Middle frontal gyrus (tissue), 1 donor: Measurements from ENCODE around the gene EEFSEC.

ENCODE experiments used
- DNase-seq: peaks from one replicate; pipeline ENCODE4 v3.0.0-alpha.2; 2015; ENCODE audit warnings: low spot score; ENCODE audit errors: extremely low spot score

EEFSEC gene

DNA sequence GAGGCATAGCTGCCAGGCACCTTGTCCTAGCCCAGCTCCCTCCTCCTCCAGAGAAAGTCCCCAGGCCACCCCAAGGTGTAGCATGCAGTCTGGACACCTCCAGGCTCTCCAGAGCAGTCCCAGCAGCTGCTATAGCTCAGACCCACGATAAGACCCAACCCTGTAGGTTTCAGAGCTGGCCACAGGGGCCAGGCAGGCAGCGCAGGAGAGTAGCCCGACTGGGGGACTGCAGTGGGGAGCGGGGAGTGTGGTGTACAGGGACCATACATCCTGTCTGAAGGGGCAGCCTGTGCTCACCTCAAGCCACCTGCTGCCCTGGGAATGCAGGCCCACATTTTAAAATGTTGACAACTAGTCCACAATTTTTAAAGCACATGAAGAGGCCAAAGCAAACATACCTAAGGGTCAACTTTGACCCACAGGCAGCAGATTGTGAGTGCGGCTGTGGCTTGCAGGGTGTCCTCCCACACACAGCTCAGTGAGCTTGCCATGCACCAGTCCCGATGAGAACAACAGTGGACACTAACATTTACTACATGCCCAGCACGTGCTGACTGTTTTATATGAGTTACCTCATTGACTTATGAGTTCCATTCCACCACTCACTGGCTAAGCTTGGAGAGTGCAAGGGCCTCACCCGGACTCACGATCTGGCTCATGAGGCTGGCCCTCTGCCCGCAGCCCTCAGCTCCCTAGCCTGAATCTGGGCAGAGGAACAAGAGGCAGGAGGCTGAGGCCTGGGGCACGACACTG, 232.0 kb downstream of the EEFSEC start:
- DNase-seq = no peak

DNA sequence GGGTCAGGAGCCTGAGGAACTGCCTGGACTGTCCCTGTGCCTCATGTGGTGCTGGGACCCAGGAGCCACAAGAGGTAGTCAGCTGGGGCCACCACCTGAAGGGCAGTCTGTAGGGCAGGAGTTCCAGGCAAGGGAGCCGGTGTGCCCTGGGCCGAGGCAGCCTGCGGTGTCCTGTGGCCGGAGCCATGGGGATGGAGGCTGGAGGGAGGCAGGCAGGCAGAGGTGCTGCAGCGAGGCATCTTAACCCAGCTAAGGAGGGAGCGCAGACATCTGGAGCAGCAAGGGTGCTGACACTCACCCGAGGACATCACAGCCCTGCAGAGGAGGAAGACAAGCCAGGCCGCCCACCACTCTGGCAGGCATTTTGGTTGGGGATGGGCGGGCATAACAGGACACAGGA, 235.7 kb downstream of the EEFSEC start:
- DNase-seq = no peak

DNA sequence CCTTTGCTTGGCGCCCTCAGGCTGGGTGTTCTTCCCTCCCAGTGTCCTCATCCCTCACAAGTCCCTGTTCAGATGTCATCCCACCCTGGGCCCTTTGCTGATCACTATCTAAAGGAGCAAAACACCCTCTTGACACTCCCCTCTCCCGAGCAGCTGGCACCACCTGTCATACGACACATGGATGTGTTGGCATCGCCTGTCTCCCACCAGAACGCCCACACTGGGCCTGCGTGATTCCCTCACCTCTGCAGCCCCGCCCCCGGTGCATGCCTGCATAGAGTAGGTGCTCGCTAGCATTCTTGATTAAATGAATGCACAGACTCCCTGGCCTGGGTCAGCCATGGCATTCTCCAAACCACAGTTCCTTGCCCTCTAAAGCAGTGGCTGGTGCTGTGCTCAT, 237.6 kb downstream of the EEFSEC start:
- DNase-seq = no peak

DNA sequence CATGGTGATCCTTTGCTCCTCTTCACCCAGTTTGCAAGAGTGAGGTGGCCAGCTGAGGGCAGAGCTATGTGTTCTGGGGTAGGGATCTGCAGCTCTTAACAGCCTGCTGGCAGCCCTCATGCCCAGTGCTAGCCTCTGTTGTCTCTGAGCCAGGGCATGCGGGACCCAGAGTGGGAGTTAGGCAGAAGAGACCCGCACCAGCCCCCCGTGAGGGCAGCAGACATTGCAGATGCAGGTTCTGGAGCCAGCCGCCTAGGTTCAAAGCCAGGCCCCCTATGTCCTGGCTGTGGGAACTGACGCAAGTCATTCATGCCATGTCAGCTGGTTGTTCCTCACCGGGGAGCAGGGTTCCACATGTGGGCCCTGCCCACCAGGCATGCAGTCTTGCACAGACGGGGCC, 238.7 kb downstream of the EEFSEC start:
- DNase-seq = no peak

DNA sequence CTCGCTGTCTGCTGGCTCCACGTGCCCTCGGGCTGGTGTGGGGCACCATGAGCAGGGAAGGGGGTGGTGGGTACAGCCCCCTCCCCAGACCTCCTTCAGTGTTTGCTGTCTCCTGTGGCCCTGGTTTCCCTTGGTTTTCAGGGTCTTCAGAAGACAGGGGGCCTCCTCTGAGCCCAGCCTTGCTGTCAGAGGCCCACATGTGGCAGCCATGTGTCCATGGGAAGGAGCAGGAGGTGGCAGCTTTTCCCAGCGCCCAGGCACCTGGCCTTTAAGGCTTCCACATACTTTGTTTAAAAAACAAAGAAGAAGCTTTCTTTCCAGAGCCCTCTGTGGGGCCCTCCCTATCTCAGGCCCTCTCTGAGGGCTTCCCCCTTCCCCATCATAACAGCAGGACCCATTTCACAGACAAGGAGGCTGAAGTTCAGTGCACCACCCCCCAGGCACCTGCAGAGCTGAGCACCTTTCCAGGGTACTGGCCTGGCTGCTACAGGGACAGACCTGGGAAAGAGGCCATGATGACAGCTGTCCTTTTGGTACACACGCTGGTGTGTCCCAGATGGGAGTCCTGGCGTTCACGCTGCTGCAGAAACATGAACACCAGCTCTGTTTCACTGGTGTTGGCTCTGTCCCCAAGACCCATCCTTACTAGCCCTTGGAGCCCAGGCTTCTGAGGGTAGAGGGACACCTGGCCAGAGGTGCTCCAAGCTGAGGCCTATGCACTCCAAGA, 239.7 kb downstream of the EEFSEC start:
- no peak for DNase-seq

DNA sequence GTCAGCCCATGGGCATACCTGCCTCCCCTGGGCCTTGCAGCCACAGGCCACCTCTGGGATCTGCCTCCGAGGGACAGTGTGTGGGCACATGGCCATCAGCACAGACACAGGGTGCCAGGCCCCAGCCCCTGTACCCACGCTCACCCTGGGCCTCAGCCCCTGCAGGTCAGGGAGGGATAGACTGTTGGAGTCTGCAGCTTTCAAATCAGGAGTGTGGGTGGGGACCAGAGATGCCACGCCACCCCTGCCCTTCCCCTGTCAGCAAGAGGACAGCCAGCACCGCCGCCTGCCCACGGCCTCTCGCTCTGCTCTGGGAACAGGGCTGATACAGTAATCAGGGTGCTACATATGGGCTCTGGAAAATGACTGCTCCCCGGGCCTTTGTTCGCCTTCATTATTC, 240.8 kb downstream of the EEFSEC start:
- DNase-seq = no peak

DNA sequence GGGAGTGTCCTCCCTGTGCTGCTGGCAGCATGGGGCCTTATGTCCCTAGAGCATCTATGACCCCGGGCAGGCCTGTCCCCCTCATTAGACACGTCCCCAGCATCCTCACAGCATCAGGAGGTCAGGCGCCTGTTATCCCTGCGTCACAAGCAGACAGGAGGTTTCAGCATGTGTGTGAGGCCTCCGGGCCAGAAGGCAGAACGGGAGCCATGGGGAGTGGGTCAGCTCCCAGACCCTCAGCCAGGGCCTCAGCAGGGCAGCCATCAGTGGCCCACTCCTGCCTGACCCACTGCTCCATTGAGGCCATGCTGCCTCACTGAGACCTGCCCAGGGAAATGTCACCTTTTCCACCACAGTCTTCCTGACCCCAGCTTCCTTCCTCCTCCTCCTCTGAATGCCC, 241.8 kb downstream of the EEFSEC start:
- DNase-seq = no peak

DNA sequence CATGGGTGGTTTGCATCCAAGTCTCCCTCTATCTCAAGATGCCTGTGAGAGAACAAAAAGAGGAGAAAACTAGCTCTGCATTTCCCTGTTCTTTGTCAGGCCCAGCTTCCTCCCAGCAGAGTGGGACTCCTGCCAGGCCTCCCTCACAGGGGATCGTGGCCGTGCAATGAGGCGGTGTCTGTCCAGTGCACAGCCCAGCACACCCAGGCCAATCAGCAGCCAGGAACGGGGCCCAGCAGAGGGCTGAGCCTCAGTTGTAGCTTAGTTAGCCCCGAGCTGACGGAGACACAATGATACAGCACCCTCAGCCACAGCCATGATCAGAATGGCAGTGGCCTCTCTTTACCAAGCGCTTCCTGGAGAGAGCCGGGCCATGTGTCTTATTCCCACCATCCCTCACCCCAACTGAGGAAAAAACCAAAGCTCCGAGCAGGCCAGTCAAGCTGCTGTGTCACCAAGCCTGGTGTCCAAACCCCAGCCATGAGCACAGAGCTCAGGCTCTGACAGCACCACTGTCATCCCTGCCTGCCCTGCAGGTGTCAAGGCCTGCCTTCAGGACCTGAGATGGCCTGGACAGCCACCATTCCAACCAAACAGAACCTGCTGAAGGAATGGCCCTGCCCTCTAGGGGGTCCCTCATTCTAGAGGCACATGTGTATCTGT, 242.3 kb downstream of the EEFSEC start:
- no peak for DNase-seq

DNA sequence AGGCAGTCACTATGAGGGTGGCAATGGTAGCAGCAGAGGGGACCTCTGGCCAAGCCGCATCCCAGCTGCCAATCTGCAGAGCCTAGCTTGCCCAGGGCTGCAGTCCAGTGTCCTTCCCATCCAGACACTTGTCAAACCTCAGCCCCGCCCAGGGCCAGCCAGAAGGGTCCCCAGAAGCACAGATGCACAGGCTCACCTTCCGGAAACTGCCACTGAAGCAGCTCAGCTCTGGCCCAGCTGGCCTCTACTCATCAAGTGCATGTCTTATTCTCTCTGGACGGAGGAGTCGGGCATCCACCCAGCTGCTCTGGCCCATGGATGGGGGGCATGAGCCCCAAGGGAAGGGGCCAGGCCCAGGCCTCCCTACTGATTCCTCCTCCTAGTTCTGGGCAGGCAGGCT, 244.2 kb downstream of the EEFSEC start:
- DNase-seq = no peak

DNA sequence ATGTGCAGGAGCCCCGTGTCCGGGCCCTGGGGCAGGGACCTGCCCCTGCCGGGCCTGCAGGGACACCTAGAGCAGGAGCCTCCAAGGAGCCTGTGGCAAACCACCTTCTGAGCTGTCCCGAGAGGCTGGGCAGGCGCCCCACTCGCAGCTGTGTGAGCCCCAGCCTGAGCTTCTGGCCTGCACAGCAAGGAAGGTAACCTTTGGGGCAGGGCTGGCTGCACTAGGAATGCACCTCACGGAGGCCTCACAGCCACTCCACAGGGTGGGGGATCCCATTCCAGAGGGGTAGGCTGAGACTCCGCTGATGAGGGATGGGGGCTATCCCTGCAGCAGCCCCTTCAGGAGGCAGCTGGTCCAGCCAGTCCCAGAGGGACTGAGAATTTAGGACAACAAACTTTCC, 245.3 kb downstream of the EEFSEC start:
- DNase-seq = no peak

DNA sequence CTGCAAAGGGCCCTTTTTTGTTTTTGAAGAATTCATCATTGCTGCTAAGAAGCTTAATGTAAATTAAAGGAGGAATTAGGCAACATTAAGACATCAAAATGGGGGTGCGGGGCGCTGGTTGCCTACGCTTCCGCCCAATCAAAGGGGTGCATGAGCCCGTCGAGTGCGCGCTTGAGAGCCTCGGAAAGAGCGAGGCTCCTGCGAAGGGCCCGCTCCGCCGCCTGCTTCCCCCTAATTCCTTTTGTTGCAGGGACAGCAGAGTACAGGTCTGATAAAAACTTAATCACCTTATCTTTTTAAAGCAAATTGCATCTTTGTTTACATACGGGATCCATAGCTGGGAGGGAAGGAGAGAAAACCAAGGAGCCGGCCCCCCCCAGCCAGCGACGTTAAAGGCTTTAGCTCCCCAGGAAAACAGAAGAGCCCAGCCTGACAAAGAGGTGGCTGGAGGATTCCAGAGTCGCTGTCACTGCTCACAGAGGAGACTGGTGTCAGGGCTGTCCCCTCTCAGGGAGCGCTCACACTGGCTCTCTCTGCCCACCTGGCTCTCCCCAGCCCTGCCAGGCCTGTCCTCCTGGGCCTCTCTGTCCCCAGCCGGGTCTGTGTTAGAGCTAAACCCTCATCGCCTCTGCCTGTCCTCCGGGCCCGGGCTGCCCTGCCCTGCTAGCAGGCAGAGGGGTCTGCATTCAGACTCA, 246.1 kb downstream of the EEFSEC start:
- no peak for DNase-seq

DNA sequence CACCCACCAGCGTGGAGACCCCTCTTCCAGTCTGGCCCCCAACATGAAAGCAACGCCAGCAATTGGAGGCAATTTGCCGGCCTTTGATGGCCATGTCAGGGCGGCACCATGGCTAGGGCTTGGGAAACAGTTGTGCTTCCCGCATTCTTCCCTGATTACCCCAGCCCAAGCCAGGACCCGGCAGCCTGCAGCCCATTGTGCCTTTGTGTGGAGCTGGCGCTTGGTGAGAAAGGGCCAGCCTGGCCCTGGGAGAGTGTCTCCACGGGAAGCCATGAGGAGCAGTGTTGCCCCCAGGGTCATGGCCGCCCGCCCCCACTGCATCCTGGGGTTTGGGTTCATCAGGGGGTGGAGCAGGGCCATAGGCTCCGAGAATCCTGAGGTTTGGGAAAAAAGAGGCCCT, 247.4 kb downstream of the EEFSEC start:
- DNase-seq = no peak

DNA sequence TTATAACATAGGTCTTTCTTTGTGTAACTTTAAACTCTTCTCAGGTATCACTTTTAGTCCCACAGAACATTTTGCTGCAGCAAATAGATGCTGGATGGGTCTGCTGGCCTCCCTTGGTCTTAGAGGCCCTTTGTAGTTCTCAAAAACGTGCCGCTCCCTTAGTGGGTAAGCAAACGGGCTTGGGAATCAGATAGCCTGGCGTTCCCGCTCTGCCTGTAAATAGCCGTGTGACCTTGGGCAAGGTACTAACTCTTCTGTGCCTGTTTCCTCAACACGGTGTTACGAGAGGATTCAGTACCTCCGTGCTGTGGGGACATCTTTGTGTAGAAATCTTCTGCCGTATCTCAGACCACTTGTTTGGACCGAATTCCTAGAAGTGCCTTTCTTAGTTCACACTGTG, 249.0 kb downstream of the EEFSEC start:
- DNase-seq = no peak

DNA sequence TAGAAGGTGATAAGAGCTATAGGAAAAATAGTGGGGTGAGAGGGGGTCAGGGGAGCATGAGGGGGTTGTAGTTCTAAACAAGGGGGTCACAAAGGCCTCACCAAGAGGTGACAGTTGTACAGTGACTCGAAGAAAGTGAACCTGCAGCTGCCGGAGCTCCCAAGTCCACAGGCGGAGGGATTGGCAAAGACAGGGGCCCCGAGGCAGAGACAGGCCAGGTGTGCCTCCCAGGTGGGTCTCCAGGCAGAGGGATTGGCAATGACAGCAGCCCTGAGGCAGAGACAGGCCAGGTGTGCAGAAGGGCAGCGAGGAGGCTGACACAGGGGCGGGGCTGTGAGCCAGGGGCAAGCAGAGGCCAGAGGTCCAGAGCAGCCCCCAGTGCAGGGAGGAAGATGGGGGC, 249.7 kb downstream of the EEFSEC start:
- no peak for DNase-seq

DNA sequence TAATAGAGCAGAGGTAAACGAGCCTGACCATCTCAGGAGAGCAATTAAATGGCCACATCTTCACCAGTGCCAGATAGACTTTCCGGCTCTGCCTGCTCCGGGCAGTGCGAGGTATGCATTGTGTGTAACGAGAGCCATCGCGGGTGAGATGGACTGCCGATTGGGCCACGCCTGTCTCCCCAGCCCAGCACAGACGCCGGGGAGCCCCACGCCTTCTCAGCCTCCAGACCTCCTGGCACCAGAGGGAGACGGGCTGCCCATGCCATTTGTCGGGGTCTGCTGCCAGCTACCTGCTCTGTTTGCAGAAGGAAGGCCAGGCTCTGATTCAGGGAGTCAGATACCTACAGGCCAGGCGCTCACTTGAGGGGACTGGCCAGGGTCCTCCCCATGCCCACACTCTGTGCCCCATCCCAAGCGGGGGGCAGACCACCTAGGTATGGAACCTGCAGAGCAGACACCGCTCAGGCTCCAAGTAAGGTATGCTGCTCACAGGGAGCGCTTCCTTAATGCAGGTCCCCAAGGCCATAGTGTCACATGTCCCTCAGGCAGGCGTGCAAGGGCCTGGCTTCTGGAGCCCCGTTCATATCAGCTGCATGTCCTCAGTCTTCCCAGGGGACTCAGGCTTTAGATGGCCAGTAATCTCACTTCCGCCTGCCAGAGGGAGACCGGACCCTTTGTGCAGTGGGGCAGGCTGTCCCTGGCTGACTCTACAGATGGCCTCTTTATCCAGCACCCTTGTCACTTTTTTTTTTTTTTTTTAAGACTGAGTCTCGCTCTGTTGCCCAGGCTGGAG, 251.2 kb downstream of the EEFSEC start:
- no peak for DNase-seq

DNA sequence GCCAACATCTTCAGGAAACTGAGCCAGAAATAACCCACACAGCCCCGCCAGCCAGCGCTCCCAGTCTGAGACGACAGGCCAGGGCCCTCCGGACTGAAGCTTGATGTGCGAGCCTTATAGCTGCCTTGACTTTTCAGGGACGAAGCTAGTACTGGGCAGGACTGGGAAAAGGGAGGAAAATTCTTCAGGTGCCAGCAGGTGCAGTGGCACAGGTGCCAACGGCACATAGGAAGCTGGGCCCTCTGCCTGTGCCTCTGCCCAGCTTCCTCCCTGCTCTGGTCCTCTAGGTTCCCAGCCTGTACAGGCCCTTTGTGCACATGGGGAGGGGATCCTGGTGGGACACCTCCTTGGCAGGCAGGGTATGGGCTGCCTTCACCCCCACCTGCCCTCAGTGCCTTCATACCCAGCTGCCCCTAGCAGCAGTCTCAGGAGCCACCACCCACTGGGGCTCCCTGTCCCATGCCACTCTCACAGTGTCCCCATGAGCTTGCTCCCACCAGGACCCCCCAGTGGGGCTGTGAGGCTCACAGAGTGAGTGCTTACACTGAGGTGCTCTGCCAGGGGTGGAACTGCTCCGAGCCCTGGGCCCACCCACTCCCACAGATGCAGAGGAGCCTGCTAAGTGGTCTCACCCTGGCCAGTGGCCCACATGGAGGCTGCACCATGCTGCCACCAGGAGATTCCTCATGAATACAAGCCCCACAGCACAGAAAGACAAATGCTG, 252.4 kb downstream of the EEFSEC start:
- no peak for DNase-seq

DNA sequence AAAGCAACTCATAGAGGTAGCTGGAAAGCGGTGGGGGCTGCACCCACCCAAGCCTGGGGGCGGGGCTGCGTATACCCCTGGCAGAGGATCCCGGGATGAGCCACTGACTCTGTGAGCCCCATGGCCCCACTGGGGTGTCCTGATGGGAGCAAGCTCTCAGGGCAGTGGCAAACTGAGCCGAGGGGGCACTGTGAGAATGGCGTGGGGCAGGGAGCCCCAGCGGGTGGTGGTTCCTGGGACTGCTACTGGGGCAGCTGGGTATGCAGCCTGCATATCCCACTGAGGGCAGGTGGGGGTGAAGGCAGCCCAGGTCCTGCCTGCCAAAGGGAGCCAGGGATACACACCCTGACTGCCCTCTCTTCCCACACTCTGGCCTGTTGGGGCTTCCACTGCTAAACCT, 254.0 kb downstream of the EEFSEC start:
- DNase-seq = no peak

DNA sequence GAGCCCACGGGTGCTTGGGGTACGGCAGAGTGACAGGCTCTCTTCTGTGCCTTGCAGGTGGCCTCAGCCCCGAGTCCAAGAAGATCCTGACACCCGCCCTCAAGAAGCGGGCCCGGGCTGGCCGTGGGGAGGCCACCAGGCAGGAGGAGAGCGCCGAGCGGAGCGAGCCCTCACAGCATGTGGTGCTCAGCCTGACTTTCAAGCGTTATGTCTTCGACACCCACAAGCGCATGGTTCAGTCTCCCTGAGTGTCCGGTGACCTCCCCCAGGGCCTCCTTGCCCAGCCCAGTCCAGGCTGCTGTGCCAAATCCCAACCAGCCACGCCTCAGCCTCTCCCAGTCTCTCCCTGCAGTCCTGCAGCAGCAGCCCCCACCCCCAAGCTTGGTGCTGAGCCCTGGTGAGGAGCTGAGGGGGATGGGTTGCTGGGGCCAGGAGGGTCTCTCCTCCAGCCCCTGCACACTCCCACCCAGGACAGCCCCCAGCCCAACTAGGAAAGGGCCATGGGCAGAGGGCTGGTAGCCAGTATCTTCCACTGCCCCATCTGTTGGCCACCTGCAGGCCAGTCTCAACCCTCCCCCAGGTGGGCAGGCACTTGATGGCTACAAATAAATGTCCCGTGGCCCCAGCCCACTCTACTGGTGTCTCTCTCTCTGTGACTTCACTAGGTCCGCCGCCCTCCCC, 254.9 kb downstream of the EEFSEC start:
- no peak for DNase-seq

DNA sequence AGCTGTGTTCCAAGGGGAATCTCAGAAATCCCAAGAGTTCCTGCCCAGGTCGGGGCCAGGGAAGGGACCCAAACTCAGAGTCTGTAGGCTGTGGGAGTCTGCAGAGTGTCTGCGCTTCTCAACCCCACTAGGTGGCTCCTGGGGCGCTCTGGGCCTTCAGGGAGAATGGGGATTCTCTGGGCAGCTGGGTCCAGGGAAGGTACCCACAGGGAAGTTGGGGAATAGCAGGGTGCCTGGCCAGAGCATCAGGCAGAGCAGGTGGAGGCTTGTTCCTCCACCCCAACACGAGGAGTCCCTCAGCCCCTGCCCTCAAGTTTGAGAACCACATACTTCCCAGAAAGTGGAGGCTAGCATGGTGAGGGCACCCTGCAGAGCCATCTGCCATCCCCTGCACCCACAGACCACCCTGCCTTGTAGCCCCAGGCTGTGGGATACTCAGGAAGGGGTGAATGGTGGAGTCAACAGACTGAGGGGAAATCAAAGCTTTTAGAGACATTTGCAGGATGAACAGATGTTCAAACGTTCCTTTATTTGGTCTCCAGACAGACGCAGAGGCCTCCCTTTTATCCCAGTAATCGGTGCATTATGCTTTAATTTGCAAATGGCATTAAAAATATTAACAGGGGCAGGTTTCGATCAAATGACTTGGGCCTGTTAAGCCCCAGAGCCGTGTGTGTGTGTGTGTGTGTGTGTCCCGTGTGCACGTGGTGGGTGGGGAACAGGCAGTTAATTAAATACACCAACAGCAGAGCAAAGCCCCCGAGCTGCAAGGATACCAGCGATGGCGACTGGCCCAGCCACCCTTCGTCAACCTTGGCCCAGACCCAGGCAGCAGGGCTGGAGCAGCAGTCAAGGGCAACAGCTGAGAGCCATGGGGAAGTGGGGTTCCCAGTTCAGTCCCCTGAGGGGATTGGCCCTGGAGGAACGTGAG, 255.7 kb downstream of the EEFSEC start:
- DNase-seq = no peak
